Middle frontal gyrus (tissue), 1 donor: ENCODE measurements around the gene PTGES2.
"Not testable (repeated sequence)": the region's sequence is repeated elsewhere in the genome, so short reads cannot be mapped to it uniquely, and the experiment has no call there.

ENCODE experiments used
- DNase-seq: peaks from one replicate; pipeline ENCODE4 v3.0.0-alpha.2; 2015; ENCODE audit warnings: low spot score; ENCODE audit errors: extremely low spot score

Gene PTGES2

DNA sequence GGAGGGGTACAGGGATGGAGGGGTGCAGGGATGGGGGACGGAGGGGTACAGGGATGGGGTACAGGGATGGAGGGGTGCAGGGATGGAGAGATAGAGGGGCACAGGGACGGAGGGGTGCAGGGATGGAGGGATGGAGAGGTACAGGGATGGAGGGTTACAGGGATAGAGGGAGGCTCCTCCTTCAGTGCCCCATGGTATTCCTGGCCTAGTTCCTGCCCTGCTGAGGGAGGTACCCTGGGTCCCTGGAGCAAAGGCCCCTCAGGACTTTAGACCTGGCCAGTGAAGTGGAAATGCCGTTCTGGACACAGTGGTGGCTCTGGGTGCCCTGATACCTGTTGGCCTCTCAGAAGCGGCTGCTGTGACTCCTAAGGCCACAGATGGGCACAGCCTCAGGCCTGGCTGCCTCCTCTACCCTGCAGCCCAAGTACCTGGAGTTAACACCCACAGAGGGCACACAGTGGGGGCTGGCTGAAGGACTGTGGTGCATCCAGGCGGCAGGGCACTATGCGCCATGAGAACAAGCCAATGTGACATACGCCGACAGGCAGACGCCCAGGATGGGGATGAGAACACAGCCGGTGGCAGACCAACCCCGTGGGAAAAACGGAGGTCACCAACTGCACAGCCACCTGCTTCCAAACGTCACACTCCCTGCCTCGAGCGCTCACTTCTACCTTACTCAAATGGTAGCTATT lies 8.4 kb downstream of the PTGES2 start:
- no peak for DNase-seq

- no peak for DNase-seq
These were observed 9.1 kb downstream of the PTGES2 start for GRCh38 chr9:128118472-128118857.

DNA sequence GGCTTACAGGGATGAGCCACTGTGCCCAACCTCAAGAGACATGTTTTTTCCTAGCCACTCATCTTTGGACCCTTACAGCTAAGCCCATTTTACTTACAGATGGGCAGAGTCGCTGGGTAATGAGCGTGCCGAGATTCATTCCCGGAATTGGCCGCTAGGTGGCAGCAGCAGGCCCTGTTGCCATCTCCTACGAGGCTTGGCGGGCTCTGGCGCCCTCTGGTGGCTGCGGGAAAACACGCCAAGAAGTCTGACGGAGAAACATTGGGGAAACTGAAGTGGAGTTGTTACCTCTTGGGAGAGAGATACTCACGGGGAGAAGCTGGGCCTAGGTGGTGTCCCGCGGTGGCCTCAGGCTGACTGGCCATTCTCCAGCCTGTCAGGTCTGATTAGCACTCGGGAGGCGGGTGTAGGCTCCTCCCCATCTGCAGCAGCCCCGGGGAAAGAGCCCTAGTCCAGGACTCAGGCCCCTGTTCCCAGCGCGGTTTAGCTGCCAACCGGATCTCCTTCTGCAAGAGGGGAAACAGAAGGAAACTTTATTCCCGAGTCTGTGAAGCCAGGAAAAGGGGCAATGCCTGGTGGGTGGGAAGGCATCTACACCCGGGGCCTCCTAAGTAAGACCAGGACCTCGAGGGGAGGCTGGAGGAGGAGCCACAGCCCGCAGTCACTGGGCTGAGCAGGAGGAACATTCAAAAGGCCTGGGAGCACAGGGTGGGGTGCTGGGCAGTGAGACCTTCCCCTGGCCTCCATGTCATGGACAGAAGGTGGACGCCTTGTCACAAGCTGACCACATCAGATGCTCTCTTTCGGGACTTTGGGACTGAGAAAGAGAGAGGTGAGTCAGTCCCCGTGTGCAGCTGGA lies 9.7 kb downstream of the PTGES2 start:
- DNase-seq = peak; percentile 92

DNA sequence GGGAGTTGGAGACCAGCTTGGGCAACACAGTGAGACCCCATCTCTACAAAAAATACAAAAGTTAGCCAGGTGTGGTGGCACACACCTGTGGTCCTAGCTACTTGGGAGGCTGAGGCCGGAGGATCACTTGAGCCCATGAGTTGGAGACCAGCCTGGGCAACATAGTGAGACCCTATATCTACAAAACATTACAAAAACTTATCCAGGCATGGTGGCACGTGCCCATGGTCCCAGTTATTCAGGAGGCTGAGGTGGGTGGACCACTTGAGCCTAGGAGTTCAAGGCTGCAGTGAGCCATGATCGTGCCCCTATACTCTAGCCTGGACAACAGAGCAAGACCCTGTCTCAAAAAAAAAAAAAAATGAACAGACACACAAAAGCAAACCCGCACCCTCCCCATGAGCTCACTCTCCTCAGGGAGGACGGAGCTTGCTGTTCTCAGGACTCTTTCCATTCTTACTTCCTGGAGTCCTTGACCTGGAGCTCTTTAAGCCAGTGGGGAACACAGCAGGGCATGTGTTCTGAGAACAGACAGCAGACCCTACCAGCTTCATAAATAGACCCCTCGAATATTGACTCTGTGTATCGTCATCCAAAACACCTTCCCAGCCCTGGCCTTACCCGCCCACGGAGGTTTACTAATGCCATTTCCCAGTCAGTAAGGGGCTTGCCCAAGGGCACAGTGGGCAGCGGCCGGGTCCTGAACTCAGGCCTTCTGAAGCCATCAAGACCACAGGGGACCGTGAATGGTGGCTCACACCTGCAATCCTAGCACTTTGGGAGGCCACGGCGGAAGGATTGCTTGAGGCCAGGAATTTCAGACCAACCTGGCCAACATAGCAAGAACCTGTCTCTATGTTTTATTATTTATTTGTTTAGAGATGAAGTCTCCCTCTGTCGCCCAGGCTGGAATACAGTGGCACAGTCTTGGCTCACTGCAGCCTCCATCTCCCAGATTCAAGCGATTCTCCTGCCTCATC lies 11.1 kb downstream of the PTGES2 start:
- no peak for DNase-seq

DNA sequence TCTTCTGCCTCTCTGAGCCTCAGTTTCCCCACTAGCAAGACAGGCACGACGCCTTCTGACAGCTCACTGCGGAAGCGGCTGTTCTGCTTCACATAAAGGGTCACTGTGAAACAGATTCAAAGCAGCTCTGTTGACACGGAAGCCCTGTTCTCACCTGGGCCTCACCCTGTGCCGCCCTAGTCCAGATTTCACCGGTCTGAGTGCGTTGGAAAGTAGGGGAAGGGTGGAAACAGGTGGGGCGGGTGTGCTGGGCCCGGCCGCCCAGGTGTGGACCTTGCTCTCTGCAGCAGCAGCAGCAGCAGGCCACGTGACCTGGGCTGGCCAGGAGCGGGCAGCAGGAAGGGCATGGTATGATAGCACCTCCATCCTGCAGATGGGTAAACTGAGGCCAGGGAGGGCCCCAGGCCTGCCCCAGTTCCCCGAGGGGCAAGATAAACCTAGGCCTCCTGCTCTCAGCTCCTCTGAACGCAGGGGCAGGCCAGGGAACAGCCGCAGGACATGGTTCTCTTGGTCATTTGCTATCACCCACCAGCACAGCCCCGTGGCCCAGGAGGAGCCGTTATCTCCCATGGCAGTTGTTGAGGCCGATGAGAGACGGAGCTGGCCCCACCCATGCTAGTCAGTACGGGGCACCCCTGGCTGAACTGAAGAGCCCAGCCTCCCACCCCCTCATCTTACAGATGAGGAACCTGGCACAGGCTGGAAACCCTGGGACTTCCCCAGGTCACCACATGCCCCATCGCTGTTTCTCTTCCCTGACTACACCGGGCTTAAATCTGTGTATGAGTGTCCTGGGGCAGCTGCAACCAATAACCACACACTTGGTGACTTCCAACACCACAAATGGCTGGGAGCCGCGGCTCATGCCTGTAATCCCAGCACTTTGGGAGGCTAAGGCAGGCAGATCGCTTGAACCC lies 12.1 kb downstream of the PTGES2 start:
- DNase-seq = no peak

GRCh38 chr9:128114326-128115186 lies 13.0 kb downstream of the PTGES2 start:
- no peak for DNase-seq

DNA sequence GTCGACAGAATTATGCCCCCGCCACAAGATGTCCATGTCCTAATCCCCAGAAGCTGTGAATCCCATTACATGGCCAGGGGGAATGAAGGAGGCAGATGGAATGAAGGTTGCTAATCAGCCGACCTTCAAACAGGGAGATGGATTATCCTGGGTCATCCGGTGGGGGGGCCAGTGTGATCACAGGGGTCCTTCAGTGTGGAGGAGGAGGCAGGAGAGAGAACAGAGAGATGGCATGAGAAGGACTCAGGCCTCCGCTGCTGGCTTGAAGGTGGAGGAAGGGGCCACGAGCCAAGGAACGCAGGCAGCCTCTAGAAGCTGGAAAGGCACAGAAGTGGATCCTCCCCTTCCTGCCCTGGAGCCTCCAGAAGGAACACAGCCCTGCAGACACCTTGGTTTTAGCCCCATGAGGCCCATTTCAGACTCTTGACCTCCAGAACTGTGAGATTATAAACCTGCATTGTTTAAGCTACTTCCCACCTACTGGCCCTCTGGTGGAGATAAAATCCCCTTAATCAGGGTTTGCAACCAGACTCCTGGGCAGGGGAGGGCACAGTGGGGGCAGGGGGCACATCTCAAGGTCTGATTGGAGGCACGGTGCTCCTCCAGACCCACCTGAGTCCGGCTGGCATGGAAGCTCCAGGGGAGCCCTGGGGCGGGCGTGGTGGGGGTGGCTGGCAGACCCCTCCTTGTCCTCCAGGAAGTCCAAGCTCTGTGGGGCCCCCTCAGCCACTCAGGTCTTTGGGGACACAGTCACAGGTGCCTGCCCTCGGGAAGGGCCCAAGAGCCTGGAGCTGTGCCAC lies 13.8 kb downstream of the PTGES2 start:
- DNase-seq = no peak

DNA sequence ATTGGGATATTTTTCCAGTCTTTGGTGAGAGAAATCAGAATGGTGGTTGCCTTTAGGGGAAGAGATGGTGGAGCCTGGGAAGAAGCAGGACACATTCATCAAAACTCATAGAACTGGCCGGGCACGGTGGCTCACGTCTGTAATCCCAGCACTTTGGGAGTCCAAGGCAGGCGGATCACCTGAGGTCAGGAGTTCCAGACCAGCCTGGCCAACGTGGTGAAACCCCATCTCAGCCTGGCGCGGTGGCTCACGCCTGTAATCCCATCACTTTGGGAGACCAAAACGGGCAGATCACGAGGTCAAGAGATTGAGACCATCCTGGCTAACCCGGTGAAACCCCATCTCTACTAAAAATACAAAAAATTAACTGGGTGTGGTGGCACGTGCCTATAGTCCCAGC lies 15.8 kb downstream of the PTGES2 start:
- DNase-seq = not testable (repeated sequence)

GRCh38 chr9:128109050-128109709 lies 18.3 kb downstream of the PTGES2 start:
- no peak for DNase-seq

GRCh38 chr9:128108269-128109049 lies 19.1 kb downstream of the PTGES2 start:
- no peak for DNase-seq

- DNase-seq = no peak
These were observed 19.9 kb downstream of the PTGES2 start for GRCh38 chr9:128107468-128108268.

- no peak for DNase-seq
These were observed 20.5 kb downstream of the PTGES2 start for GRCh38 chr9:128106940-128107467.

DNA sequence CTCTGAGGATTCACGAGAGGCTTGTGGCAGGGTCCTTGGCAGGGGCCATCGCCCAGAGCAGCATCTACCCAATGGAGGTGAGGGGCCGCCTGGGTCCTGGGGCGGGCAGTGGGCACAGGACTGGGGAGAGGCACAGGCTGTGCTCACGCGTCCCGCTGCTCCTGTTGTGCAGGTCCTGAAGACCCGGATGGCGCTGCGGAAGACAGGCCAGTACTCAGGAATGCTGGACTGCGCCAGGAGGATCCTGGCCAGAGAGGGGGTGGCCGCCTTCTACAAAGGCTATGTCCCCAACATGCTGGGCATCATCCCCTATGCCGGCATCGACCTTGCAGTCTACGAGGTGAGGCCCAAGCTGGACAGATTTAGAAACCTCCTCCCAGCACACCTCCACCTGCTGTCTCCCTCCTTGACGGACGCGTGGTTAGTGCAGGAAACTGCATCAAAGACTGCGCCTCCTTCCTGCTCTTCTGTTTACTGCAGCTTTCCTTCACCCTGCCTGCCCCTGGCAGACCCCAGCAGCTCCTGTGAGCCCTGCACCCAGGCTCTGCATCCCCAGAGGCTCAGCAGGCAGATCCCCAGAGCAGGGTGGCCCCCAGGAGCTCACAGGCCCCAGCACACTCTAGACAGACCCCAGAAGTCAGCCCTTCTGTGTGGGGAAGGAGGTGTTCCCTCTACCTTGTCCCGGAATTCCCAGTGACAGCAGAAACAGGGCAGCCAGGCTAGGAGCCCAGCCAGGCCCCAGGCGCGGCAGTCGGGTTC lies 21.2 kb downstream of the PTGES2 start:
- no peak for DNase-seq

DNA sequence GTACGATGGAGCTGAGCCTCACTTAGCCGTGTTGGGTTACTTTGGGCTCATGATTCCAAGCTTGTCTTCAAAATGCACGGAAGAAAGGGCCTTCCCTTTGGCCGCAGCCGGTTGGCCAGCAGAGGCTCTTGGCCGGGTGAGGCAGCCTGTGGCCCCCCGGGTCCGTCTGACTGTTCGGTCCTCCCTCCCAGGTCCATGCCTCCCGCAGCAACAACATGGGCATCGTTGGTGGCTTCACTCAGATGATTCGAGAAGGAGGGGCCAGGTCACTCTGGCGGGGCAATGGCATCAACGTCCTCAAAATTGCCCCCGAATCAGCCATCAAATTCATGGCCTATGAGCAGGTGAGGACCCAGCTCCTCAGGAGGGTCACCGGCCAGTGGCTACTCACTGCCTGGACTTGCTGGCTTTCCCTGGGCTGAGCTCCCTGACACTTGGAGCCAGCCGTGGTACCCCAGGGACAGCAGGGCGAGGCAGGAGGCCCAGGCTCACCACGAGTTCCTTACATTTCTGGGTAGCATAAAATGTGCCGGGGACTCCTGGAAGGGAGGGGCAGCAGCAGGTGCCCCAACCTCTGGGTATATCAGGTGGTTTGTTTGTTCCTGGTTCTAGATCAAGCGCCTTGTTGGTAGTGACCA lies 21.9 kb downstream of the PTGES2 start:
- DNase-seq = no peak

- no peak for DNase-seq
These were observed 23.3 kb downstream of the PTGES2 start for GRCh38 chr9:128104171-128104618.
